Thyroid gland (tissue), 4 donors: ENCODE data around the gene LRRC47.

Source experiments
- CTCF ChIP-seq, 6 experiments: fragments of 200-600 bp in 3 of 6; fragments of 450-650 bp in 3 of 6; sonication (generic) in 3 of 6; IDR thresholded peaks; one replicate each; pipeline ENCODE4 v1.5.1; 2016 to 2019; ENCODE audit warnings: antibody characterized with exemption in 6 of 6, mild to moderate bottlenecking in 2 of 6, inconsistent platforms in 1 of 6, moderate library complexity in 1 of 6
- POLR2A ChIP-seq, 2 donors: fragments of 450-650 bp; IDR thresholded peaks; one replicate each; pipeline ENCODE4 v1.6.1; 2017; ENCODE audit warnings: antibody characterized with exemption in 2 of 2, mild to moderate bottlenecking in 2 of 2, moderate library complexity in 1 of 2

- TF ChIP-seq CTCF (IDR thresholded peaks at IDR 0.05) (no peak), POLR2A (IDR thresholded peaks at IDR 0.05) (no peak)
Observed at GRCh38 chr1:3752400-3752945, 43.8 kb downstream of the LRRC47 start, which contains the start of gene CCDC27.
